ENCODE data around the gene NPS.

GRCh38 chr10:127524908-127525665, 24.0 kb upstream of the NPS start:
- TF ChIP-seq, protein P1, sequence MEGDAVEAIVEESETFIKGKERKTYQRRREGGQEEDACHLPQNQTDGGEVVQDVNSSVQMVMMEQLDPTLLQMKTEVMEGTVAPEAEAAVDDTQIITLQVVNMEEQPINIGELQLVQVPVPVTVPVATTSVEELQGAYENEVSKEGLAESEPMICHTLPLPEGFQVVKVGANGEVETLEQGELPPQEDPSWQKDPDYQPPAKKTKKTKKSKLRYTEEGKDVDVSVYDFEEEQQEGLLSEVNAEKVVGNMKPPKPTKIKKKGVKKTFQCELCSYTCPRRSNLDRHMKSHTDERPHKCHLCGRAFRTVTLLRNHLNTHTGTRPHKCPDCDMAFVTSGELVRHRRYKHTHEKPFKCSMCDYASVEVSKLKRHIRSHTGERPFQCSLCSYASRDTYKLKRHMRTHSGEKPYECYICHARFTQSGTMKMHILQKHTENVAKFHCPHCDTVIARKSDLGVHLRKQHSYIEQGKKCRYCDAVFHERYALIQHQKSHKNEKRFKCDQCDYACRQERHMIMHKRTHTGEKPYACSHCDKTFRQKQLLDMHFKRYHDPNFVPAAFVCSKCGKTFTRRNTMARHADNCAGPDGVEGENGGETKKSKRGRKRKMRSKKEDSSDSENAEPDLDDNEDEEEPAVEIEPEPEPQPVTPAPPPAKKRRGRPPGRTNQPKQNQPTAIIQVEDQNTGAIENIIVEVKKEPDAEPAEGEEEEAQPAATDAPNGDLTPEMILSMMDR (conservative IDR thresholded peaks at IDR 0.05 in 1 of 2, IDR thresholded peaks at IDR 0.05 in 1 of 2; ENCODE audit: extremely low read depth in 1 of 2, insufficient read depth in 1 of 2, low read depth in 1 of 2, low read length in 2 of 2) = no peak
- TF ChIP-seq EZH2 (IDR thresholded peaks at IDR 0.05; ENCODE audit: borderline replicate concordance, low read length) = no peak
